NB4 (cell line): ENCODE data around the gene CBFA2T3.
A peak's percentile ranks its signal among the peaks of the same experiment; 100 is the strongest.

Experiments
- POLR2A ChIP-seq: IDR thresholded peaks from 2 replicates; pipeline ENCODE4 v1.6.1; 2011; ENCODE audit warnings: mild to moderate bottlenecking; ENCODE audit not compliant: insufficient read length; ENCODE audit errors: extremely low read depth
- TF ChIP-seq, protein P1 (sequence below): IDR thresholded peaks from one replicate; pipeline ENCODE4 v1.5.1; 2012; ENCODE audit warnings: low read depth, low read length
- TF ChIP-seq, protein P2 (sequence below): IDR thresholded peaks from 2 replicates; pipeline ENCODE4 v1.6.1; 2011; ENCODE audit warnings: low read depth, low read length

DNA sequence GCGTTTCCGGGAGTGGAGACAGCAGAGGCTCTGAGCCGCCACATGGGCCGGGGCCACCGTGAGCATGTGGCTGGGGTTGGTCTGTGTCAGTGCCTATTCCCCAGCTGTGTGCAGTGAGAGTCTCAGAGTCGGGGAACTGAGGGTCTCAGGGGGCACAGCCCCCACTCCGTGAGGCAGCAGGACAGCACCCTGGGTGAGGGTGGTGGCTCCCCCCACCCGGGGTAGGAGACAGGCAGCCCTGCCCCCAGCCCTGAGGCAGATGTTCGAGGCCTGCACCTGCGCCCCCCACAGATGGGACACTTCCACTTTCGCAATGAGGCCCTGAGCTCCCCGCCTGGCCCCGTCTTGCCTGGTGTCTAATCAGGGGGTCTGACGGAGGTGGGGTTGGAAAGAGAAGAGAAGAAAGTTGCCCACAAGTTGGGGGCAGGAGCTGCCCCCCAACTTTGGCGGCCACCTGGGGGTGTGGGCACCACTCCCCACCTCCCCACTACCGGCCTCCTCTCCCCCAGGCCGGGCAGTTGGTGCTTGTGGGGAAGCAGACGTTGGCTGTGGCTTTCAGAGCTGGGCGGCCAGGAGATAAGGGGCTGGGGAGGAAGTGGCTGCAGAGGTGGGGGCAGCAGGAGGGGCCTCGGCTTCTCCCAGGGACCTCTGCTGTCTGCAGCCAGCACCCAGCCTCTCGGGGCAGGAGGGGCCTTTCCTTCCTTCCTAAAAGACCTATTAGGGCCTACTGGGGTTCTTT, 1.8 kb upstream of the CBFA2T3 start:
- TF ChIP-seq POLR2A = peak; percentile 14
- TF ChIP-seq, protein P1, sequence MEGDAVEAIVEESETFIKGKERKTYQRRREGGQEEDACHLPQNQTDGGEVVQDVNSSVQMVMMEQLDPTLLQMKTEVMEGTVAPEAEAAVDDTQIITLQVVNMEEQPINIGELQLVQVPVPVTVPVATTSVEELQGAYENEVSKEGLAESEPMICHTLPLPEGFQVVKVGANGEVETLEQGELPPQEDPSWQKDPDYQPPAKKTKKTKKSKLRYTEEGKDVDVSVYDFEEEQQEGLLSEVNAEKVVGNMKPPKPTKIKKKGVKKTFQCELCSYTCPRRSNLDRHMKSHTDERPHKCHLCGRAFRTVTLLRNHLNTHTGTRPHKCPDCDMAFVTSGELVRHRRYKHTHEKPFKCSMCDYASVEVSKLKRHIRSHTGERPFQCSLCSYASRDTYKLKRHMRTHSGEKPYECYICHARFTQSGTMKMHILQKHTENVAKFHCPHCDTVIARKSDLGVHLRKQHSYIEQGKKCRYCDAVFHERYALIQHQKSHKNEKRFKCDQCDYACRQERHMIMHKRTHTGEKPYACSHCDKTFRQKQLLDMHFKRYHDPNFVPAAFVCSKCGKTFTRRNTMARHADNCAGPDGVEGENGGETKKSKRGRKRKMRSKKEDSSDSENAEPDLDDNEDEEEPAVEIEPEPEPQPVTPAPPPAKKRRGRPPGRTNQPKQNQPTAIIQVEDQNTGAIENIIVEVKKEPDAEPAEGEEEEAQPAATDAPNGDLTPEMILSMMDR = no peak
- TF ChIP-seq, protein P2, sequence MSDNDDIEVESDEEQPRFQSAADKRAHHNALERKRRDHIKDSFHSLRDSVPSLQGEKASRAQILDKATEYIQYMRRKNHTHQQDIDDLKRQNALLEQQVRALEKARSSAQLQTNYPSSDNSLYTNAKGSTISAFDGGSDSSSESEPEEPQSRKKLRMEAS = peak; percentile 91
